GM23338 (cell line): ENCODE data around the gene GAB2.

ENCODE experiments used
- CREB1 ChIP-seq: fragments of 250-450 bp; sonication (Bioruptor Pico); IDR thresholded peaks from 2 replicates; pipeline ENCODE4 v1.5.0; 2020; ENCODE audit warnings: low read depth, mild to moderate bottlenecking, moderate library complexity
- EZH2 ChIP-seq: fragments of 200-600 bp; sonication (generic); IDR thresholded peaks from one replicate; pipeline ENCODE4 v1.8.0; 2017; ENCODE audit warnings: antibody characterized with exemption, mild to moderate bottlenecking, low read depth; ENCODE audit not compliant: unreplicated experiment
- EZH2phosphoT487 ChIP-seq: fragments of 200-600 bp; sonication (generic); IDR thresholded peaks from one replicate; pipeline ENCODE4 v1.8.1; 2018; ENCODE audit warnings: antibody characterized with exemption; ENCODE audit not compliant: unreplicated experiment
- POLR2AphosphoS5 ChIP-seq: IDR thresholded peaks from 2 replicates; pipeline ENCODE4 v1.6.1; 2016; ENCODE audit warnings: antibody characterized with exemption, low read depth
- REST ChIP-seq: IDR thresholded peaks from one replicate; pipeline ENCODE4 v1.6.1; 2018; ENCODE audit warnings: antibody characterized with exemption; ENCODE audit not compliant: unreplicated experiment
- STAT1 ChIP-seq: IDR thresholded peaks from one replicate; pipeline ENCODE4 v1.6.1; 2016; ENCODE audit warnings: antibody characterized with exemption; ENCODE audit not compliant: unreplicated experiment
- ZNF114 ChIP-seq: fragments of 250-450 bp; sonication (Bioruptor Pico); IDR thresholded peaks from 2 replicates; pipeline ENCODE4 v1.5.0; 2020; ENCODE audit warnings: mild to moderate bottlenecking, moderate library complexity
- ZNF331 ChIP-seq: fragments of 250-450 bp; sonication (Bioruptor Pico); IDR thresholded peaks from 2 replicates; pipeline ENCODE4 v1.5.0; 2020; ENCODE audit warnings: low read depth, mild to moderate bottlenecking, moderate library complexity
- TF ChIP-seq, protein P1 (sequence below), 2 experiments: fragments of 200-600 bp in 1 of 2; sonication (generic) in 1 of 2; conservative IDR thresholded peaks; 2 replicates each; pipeline versions ENCODE4 v1.5.1 to v1.6.1; 2016 to 2017; ENCODE audit warnings: antibody characterized with exemption in 2 of 2, low read depth in 2 of 2, mild to moderate bottlenecking in 2 of 2, moderate library complexity in 1 of 2
- TF ChIP-seq, protein P2 (sequence below): IDR thresholded peaks from 2 replicates; pipeline ENCODE4 v1.6.1; 2016; ENCODE audit warnings: antibody characterized with exemption

- TF ChIP-seq, protein P1, sequence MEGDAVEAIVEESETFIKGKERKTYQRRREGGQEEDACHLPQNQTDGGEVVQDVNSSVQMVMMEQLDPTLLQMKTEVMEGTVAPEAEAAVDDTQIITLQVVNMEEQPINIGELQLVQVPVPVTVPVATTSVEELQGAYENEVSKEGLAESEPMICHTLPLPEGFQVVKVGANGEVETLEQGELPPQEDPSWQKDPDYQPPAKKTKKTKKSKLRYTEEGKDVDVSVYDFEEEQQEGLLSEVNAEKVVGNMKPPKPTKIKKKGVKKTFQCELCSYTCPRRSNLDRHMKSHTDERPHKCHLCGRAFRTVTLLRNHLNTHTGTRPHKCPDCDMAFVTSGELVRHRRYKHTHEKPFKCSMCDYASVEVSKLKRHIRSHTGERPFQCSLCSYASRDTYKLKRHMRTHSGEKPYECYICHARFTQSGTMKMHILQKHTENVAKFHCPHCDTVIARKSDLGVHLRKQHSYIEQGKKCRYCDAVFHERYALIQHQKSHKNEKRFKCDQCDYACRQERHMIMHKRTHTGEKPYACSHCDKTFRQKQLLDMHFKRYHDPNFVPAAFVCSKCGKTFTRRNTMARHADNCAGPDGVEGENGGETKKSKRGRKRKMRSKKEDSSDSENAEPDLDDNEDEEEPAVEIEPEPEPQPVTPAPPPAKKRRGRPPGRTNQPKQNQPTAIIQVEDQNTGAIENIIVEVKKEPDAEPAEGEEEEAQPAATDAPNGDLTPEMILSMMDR (conservative IDR thresholded peaks at IDR 0.05; ENCODE audit: low read depth in 2 of 2), result no peak
- TF ChIP-seq EZH2, result no peak
- no peak for TF ChIP-seq ZNF331 (CRISPR knock-in tag)
- TF ChIP-seq STAT1, result no peak
- TF ChIP-seq POLR2AphosphoS5, result no peak
- TF ChIP-seq CREB1, result no peak
- no peak for TF ChIP-seq REST
- no peak for TF ChIP-seq EZH2phosphoT487
- no peak for TF ChIP-seq ZNF114 (CRISPR knock-in tag)
- TF ChIP-seq, protein P2, sequence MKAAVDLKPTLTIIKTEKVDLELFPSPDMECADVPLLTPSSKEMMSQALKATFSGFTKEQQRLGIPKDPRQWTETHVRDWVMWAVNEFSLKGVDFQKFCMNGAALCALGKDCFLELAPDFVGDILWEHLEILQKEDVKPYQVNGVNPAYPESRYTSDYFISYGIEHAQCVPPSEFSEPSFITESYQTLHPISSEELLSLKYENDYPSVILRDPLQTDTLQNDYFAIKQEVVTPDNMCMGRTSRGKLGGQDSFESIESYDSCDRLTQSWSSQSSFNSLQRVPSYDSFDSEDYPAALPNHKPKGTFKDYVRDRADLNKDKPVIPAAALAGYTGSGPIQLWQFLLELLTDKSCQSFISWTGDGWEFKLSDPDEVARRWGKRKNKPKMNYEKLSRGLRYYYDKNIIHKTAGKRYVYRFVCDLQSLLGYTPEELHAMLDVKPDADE, result no peak
These were observed 124.1 kb downstream of the GAB2 start for GRCh38 chr11:78293536-78293935.
